Measurements from ENCODE around the gene SNAI3. TPM values are rescaled to one million over a fixed set of nuclear protein-coding genes. Genes with fewer than 3 reads are reported as not detected.

SNAI3 gene
- total and polyA plus RNA-seq, 4 experiments from 2014 or later, result 11.6 to 22.9 (median 14.8) TPM

- no peaks in the 10 kb centered on the region for H3K27me3 ChIP-seq (ENCODE audit: insufficient read depth, low read length)
- H3K9me3 ChIP-seq (ENCODE audit: control insufficient read depth in 1 of 2, low read length in 2 of 2), result no peaks in the 10 kb centered on the region
- Mint-ChIP-seq H3K4me1 (peaks cover 24 to 74% (median 49%) of the 10 kb centered on the region in 4 donors), H3K27ac (peak overlapping the region; percentile 97 to 99 (median 98)), H3K4me3 (peak overlapping the region; percentile 93 to 96 (median 96)), H3K36me3 (peaks cover 14 to 37% of the 10 kb centered on the region in 2 donors), H3K27me3 (no peaks in the 10 kb centered on the region), H3K9me3 (no peaks in the 10 kb centered on the region)
- peak; percentile 70 to 84 (median 73) for DNase-seq
- intact Hi-C loops (cut with micrococcal nuclease), result loop anchor here (5.0 kb wide), 3 partner anchors 34 to 246 kb away; partner anchors contain the start of gene IL17C
- POLR2A ChIA-PET (ENCODE audit: partially characterized antibody), result interaction anchor here (0.6 to 9.3 kb wide), 19 partner anchors 14 to 937 kb away, joined by 3 to 249 read pairs (median 9); partner anchors contain the start of genes APRT, CYBA, GALNS and MVD
- peak overlapping the region; percentile 85 for H3K27ac ChIP-seq (ENCODE audit: low read depth, low read length)
- peaks cover 75% of the 10 kb centered on the region for H3K4me1 ChIP-seq (ENCODE audit: insufficient read depth, low read length)
- CTCF ChIA-PET (ENCODE audit: partially characterized antibody), result interaction anchor here (1.1 to 2.8 kb wide), 4 partner anchors 18 to 34 kb away, joined by 3 to 21 read pairs (median 5); partner anchors contain the start of gene SNAI3
- peaks cover 14% of the 10 kb centered on the region for H3K36me3 ChIP-seq (ENCODE audit: insufficient read depth, low read length)
- H3K4me3 ChIP-seq (ENCODE audit: low read length in 2 of 2), result peak overlapping the region; percentile 95 to 98
Observed at GRCh38 chr16:88703486-88704309, 17.4 kb upstream of the SNAI3 start.

GRCh38 chr16:88702371-88703210, 16.3 kb upstream of the SNAI3 start:
- no peaks in the 10 kb centered on the region for H3K27me3 Mint-ChIP-seq
- peak overlapping the region; percentile 93 to 96 (median 96) for H3K4me3 Mint-ChIP-seq
- H3K4me1 Mint-ChIP-seq, result peaks cover 27 to 81% (median 55%) of the 10 kb centered on the region in 4 donors
- POLR2A ChIA-PET (ENCODE audit: partially characterized antibody), result interaction anchor here (0.7 to 9.3 kb wide), 22 partner anchors 13 to 248 kb away, joined by 3 to 249 read pairs (median 11); partner anchors contain the start of genes APRT, CYBA, GALNS and MVD
- H3K27ac Mint-ChIP-seq, result peak overlapping the region; percentile 97 to 99 (median 98)
- no peaks in the 10 kb centered on the region for H3K27me3 ChIP-seq (ENCODE audit: insufficient read depth, low read length)
- H3K27ac ChIP-seq (ENCODE audit: low read depth, low read length), result peak overlapping the region; percentile 85
- intact Hi-C loops (cut with micrococcal nuclease), result loop anchor here (5.0 kb wide), 3 partner anchors 35 to 245 kb away; partner anchors contain the start of gene IL17C
- peaks cover 0 to 2% (median 0%) of the 10 kb centered on the region in 8 donors for H3K9me3 Mint-ChIP-seq
- H3K4me1 ChIP-seq (ENCODE audit: insufficient read depth, low read length), result peaks cover 85% of the 10 kb centered on the region
- peak overlapping the region; percentile 33 to 98 for H3K4me3 ChIP-seq (ENCODE audit: low read length in 2 of 2)
- CTCF ChIA-PET (ENCODE audit: partially characterized antibody), result interaction anchor here (0.5 to 2.8 kb wide), 11 partner anchors 10 to 92 kb away, joined by 3 to 21 read pairs (median 5); partner anchors contain the start of gene SNAI3
- H3K36me3 Mint-ChIP-seq, result peaks cover 23 to 46% of the 10 kb centered on the region in 2 donors
- peaks cover 25% of the 10 kb centered on the region for H3K36me3 ChIP-seq (ENCODE audit: insufficient read depth, low read length)
- H3K9me3 ChIP-seq (ENCODE audit: control insufficient read depth in 1 of 2, low read length in 2 of 2), result no peaks in the 10 kb centered on the region
- DNase-seq, result peak in 2 of 5 donors; percentile 19 to 42

GRCh38 chr16:88701581-88702370, 15.5 kb upstream of the SNAI3 start:
- peak overlapping the region; percentile 93 to 96 (median 96) for H3K4me3 Mint-ChIP-seq
- peaks cover 26 to 49% of the 10 kb centered on the region in 2 donors for H3K36me3 Mint-ChIP-seq
- Histone ChIP-seq H3K4me3 (ENCODE audit: low read length in 2 of 2) (peak overlapping the region; percentile 73 to 98), H3K4me1 (ENCODE audit: insufficient read depth, low read length) (peaks cover 81% of the 10 kb centered on the region), H3K36me3 (ENCODE audit: insufficient read depth, low read length) (peaks cover 33% of the 10 kb centered on the region), H3K27ac (ENCODE audit: low read depth, low read length) (peak overlapping the region; percentile 85), H3K27me3 (ENCODE audit: insufficient read depth, low read length) (no peaks in the 10 kb centered on the region), H3K9me3 (ENCODE audit: control insufficient read depth in 1 of 2, low read length in 2 of 2) (no peaks in the 10 kb centered on the region)
- peak overlapping the region; percentile 97 to 99 (median 98) for H3K27ac Mint-ChIP-seq
- DNase-seq, result peak in 2 of 5 donors; percentile 16 to 37
- ChIA-PET POLR2A (ENCODE audit: partially characterized antibody) (interaction anchor here (0.9 to 9.3 kb wide), 23 partner anchors 13 to 396 kb away, joined by 3 to 249 read pairs (median 7); partner anchors contain the start of genes APRT, CYBA, GALNS and IL17C), CTCF (ENCODE audit: partially characterized antibody) (interaction anchor here (0.5 to 1.9 kb wide), 11 partner anchors 9 to 157 kb away, joined by 3 to 8 read pairs (median 4); no protein-coding TSS in a partner anchor)
- intact Hi-C loops (cut with micrococcal nuclease), result loop anchor here (1.0 to 5.0 kb wide), 11 partner anchors 8 to 539 kb away; partner anchors contain the start of genes CYBA, IL17C, MVD and SNAI3
- H3K9me3 Mint-ChIP-seq, result peaks cover 0 to 2% (median 0%) of the 10 kb centered on the region in 8 donors
- no peaks in the 10 kb centered on the region for H3K27me3 Mint-ChIP-seq
- H3K4me1 Mint-ChIP-seq, result peaks cover 19 to 75% (median 49%) of the 10 kb centered on the region in 4 donors

GRCh38 chr16:88700636-88701482, 14.6 kb upstream of the SNAI3 start:
- Mint-ChIP-seq H3K27me3 (no peaks in the 10 kb centered on the region), H3K4me3 (peak overlapping the region; percentile 93 to 96 (median 96)), H3K9me3 (peaks cover 0 to 2% (median 0%) of the 10 kb centered on the region in 8 donors), H3K4me1 (peaks cover 19 to 74% (median 50%) of the 10 kb centered on the region in 4 donors), H3K36me3 (peaks cover 28 to 51% of the 10 kb centered on the region in 2 donors), H3K27ac (peak overlapping the region; percentile 97 to 99 (median 98))
- ChIA-PET CTCF (ENCODE audit: partially characterized antibody) (interaction anchor here (0.6 to 1.9 kb wide), 10 partner anchors 14 to 158 kb away, joined by 3 to 8 read pairs (median 6); no protein-coding TSS in a partner anchor), POLR2A (ENCODE audit: partially characterized antibody) (interaction anchor here (0.7 to 9.3 kb wide), 33 partner anchors 8 to 540 kb away, joined by 3 to 249 read pairs (median 5); partner anchors contain the start of genes APRT, CYBA, GALNS and IL17C)
- Histone ChIP-seq H3K4me1 (ENCODE audit: insufficient read depth, low read length) (peaks cover 79% of the 10 kb centered on the region), H3K27me3 (ENCODE audit: insufficient read depth, low read length) (no peaks in the 10 kb centered on the region), H3K9me3 (ENCODE audit: control insufficient read depth in 1 of 2, low read length in 2 of 2) (no peaks in the 10 kb centered on the region), H3K27ac (ENCODE audit: low read depth, low read length) (peak overlapping the region; percentile 85), H3K4me3 (ENCODE audit: low read length in 2 of 2) (peak overlapping the region; percentile 78 to 98), H3K36me3 (ENCODE audit: insufficient read depth, low read length) (peaks cover 43% of the 10 kb centered on the region)
- intact Hi-C loops (cut with micrococcal nuclease), result loop anchor here (1.0 to 5.0 kb wide), 11 partner anchors 8 to 539 kb away; partner anchors contain the start of genes CYBA, IL17C, MVD and SNAI3
- peak; percentile 95 to 99 (median 97) for DNase-seq

GRCh38 chr16:88700322-88700635, 14.0 kb upstream of the SNAI3 start:
- Histone ChIP-seq H3K4me3 (ENCODE audit: low read length in 2 of 2) (peak overlapping the region; percentile 78 to 98), H3K27ac (ENCODE audit: low read depth, low read length) (peak overlapping the region; percentile 85), H3K36me3 (ENCODE audit: insufficient read depth, low read length) (peaks cover 47% of the 10 kb centered on the region), H3K4me1 (ENCODE audit: insufficient read depth, low read length) (peaks cover 84% of the 10 kb centered on the region), H3K27me3 (ENCODE audit: insufficient read depth, low read length) (no peaks in the 10 kb centered on the region), H3K9me3 (ENCODE audit: control insufficient read depth in 1 of 2, low read length in 2 of 2) (no peaks in the 10 kb centered on the region)
- H3K27me3 Mint-ChIP-seq, result no peaks in the 10 kb centered on the region
- ChIA-PET POLR2A (ENCODE audit: partially characterized antibody) (interaction anchor here (0.9 to 9.3 kb wide), 23 partner anchors 9 to 541 kb away, joined by 3 to 249 read pairs (median 8); partner anchors contain the start of genes APRT, CYBA, IL17C and MVD), CTCF (ENCODE audit: partially characterized antibody) (interaction anchor here (0.6 to 1.9 kb wide), 6 partner anchors 13 to 158 kb away, joined by 3 to 8 read pairs (median 4); no protein-coding TSS in a partner anchor)
- peak overlapping the region; percentile 93 to 96 (median 96) for H3K4me3 Mint-ChIP-seq
- DNase-seq, result no peak
- peak overlapping the region; percentile 97 to 99 (median 98) for H3K27ac Mint-ChIP-seq
- H3K36me3 Mint-ChIP-seq, result peaks cover 28 to 48% of the 10 kb centered on the region in 2 donors
- intact Hi-C loops (cut with micrococcal nuclease), result loop anchor here (5.0 kb wide), 3 partner anchors 37 to 243 kb away; partner anchors contain the start of gene IL17C
- peaks cover 0 to 2% (median 0%) of the 10 kb centered on the region in 8 donors for H3K9me3 Mint-ChIP-seq
- H3K4me1 Mint-ChIP-seq, result peaks cover 19 to 72% (median 51%) of the 10 kb centered on the region in 4 donors

All from CD4-positive, alpha-beta memory T cell (primary cell).